K562 (cell line): Measurements from ENCODE around the gene ATMIN. TPM values are rescaled to one million over a fixed set of nuclear protein-coding genes. Genes with fewer than 3 reads are reported as not detected.

Experiments used
- ATAC-seq: fragments of 200-7000 bp; cut with Tn5 transposase; 3 replicates; pipeline ENCODE4 v1.9.1; 2020; ENCODE audit warnings: moderate library complexity
- BruUV-seq: library from RNA; stranded (reverse); fragments of 400-500 nt; replicated peaks from 2 replicates; lab custom pipeline; 2021; lab: Mats Ljungman, UMichigan
- CTCF ChIA-PET: fragments of 300-600 bp; formaldehyde crosslinking; extraction: SDS; loops from one replicate; lab custom pipeline; 2021; ENCODE audit warnings: low intra/inter-chr PET ratio; lab: Yijun Ruan, JAX
- POLR2A ChIA-PET: fragments of 300-600, 350-650 bp; sonication (Branson Sonifier 250); formaldehyde crosslinking; extraction: SDS; loops from one replicate; lab custom pipeline; 2021; ENCODE audit warnings: antibody characterized with exemption, inconsistent platforms; lab: Yijun Ruan, JAX
- DNase-seq, 4 experiments: peaks; one replicate each; pipeline versions ENCODE4 v3.0.0 to v3.0.0-alpha.2; 2011 to 2018; ENCODE audit warnings: low spot score in 3 of 4, mixed read lengths in 3 of 4; ENCODE audit errors: extremely low read depth in 1 of 4
- FAIRE-seq: peaks from 2 replicates; lab custom pipeline; 2011; peaks lifted over from hg19 to GRCh38; lab: Jason Lieb, UNC
- H2AFZ ChIP-seq: 2 replicates; pipeline ENCODE4 v1.6.0; 2011; ENCODE audit warnings: low read depth, low read length, control low read depth, inconsistent platforms
- H3K27ac ChIP-seq: fragments of 200-600 bp; 3 replicates; pipeline ENCODE4 v1.8.0; 2011; ENCODE audit warnings: low read depth, mild to moderate bottlenecking, control low read depth, inconsistent platforms, low read length, moderate library complexity, mixed read lengths; ENCODE audit errors: extremely low read depth
- H3K27me3 ChIP-seq, 2 experiments: fragments of 300-600 bp in 1 of 2; 2 replicates in 1 of 2; 3 replicates in 1 of 2; pipeline versions ENCODE4 v1.6.0 to v1.8.0; 2011; ENCODE audit warnings: inconsistent platforms in 2 of 2, low read length in 2 of 2, mild to moderate bottlenecking in 1 of 2, mixed read lengths in 1 of 2, moderate library complexity in 1 of 2; ENCODE audit not compliant: control insufficient read depth in 2 of 2, insufficient read depth in 2 of 2
- H3K36me3 ChIP-seq: fragments of 300-600 bp; 3 replicates; pipeline ENCODE4 v1.8.0; 2011; ENCODE audit warnings: mild to moderate bottlenecking, low read length, inconsistent platforms; ENCODE audit not compliant: control insufficient read depth, insufficient read depth
- H3K4me1 ChIP-seq, 2 experiments: fragments of 200-600 bp in 1 of 2; replicated peaks in 1 of 2; 2 replicates in 1 of 2; 3 replicates in 1 of 2; pipeline versions ENCODE4 v1.5.1 to v1.8.0; 2011; ENCODE audit warnings: inconsistent platforms in 2 of 2, low read length in 2 of 2, mild to moderate bottlenecking in 1 of 2, mixed read lengths in 1 of 2, moderate library complexity in 1 of 2; ENCODE audit not compliant: control insufficient read depth in 2 of 2, insufficient read depth in 2 of 2
- H3K4me2 ChIP-seq: 2 replicates; pipeline ENCODE4 v1.6.1; 2011; ENCODE audit warnings: low read length, control low read depth, inconsistent platforms, mixed read lengths; ENCODE audit not compliant: insufficient read depth
- H3K4me3 ChIP-seq: fragments of 200-600 bp; sonication (generic), shearing (Covaris generic); 2 replicates; pipeline ENCODE4 v1.5.1; 2016; ENCODE audit warnings: control low read depth, inconsistent platforms
- H3K79me2 ChIP-seq: fragments of 200-600 bp; 3 replicates; pipeline ENCODE4 v1.8.0; 2011; ENCODE audit warnings: low read length, inconsistent platforms; ENCODE audit not compliant: control insufficient read depth, insufficient read depth
- H3K9ac ChIP-seq, 2 experiments: 2 replicates each; pipeline versions ENCODE4 v1.6.0 to v1.6.1; 2011; ENCODE audit warnings: low read depth in 2 of 2, low read length in 2 of 2, control low read depth in 1 of 2, inconsistent platforms in 1 of 2, mild to moderate bottlenecking in 1 of 2, mixed read lengths in 1 of 2; ENCODE audit not compliant: insufficient read depth in 1 of 2
- H3K9me1 ChIP-seq: one replicate; pipeline ENCODE4 v1.6.0; 2011; ENCODE audit warnings: inconsistent platforms, mild to moderate bottlenecking, low read length, moderate library complexity; ENCODE audit not compliant: control insufficient read depth, insufficient read depth
- H3K9me3 ChIP-seq: replicated peaks from 2 replicates; pipeline ENCODE4 v1.5.1; 2011; ENCODE audit warnings: low read depth, low read length, inconsistent platforms; ENCODE audit not compliant: control insufficient read depth, insufficient read depth
- H4K20me1 ChIP-seq: replicated peaks from 2 replicates; pipeline ENCODE4 v1.6.1; 2011; ENCODE audit warnings: low read length, inconsistent platforms, mixed read lengths; ENCODE audit not compliant: control insufficient read depth, insufficient read depth
- CBFA2T2 ChIP-seq: fragments of 450-650 bp; conservative IDR thresholded peaks from 2 replicates; pipeline ENCODE4 v1.6.1; 2017; ENCODE audit warnings: mild to moderate bottlenecking
- EGR1 ChIP-seq: fragments of 450-650 bp; conservative IDR thresholded peaks from 2 replicates; pipeline ENCODE4 v1.6.1; 2017; ENCODE audit warnings: mild to moderate bottlenecking
- GABPB2 ChIP-seq: fragments of 250-450 bp; sonication (Bioruptor Pico); conservative IDR thresholded peaks from 2 replicates; pipeline ENCODE4 v1.5.1; 2021; ENCODE audit warnings: mild to moderate bottlenecking
- LCOR ChIP-seq: sonication (generic); formaldehyde crosslinking; IDR thresholded peaks from 2 replicates; pipeline ENCODE4 v1.8.0; 2022; ENCODE audit warnings: mild to moderate bottlenecking, missing genetic modification reagents
- PHB2 ChIP-seq: fragments of 450-650 bp; IDR thresholded peaks from 2 replicates; pipeline ENCODE4 v1.6.1; 2017; ENCODE audit warnings: low read depth
- PYGO2 ChIP-seq: fragments of 450-650 bp; IDR thresholded peaks from 2 replicates; pipeline ENCODE4 v1.6.1; 2016; ENCODE audit warnings: mild to moderate bottlenecking, missing genetic modification characterization, moderate library complexity, missing compliant biosample characterization
- RBM22 ChIP-seq: fragments of 200-400 bp; formaldehyde crosslinking; IDR thresholded peaks from 2 replicates; pipeline ENCODE4 v1.6.1; 2018; ENCODE audit warnings: low read length, low read depth; ENCODE audit not compliant: poor library complexity, severe bottlenecking
- SMAD1 ChIP-seq: fragments of 150-350 bp; IDR thresholded peaks from 2 replicates; pipeline ENCODE4 v1.6.1; 2014; ENCODE audit warnings: low read length, low read depth; ENCODE audit not compliant: partially characterized antibody
- SREBF1 ChIP-seq: fragments of 150-350 bp; IDR thresholded peaks from 2 replicates; pipeline ENCODE4 v1.6.1; 2014; ENCODE audit warnings: antibody characterized with exemption, low read depth, low read length, borderline replicate concordance
- SRSF1 ChIP-seq: fragments of 200-400 bp; formaldehyde crosslinking; IDR thresholded peaks from 2 replicates; pipeline ENCODE4 v1.6.1; 2017; ENCODE audit warnings: mild to moderate bottlenecking, low read depth, low read length, moderate library complexity
- TCFL5 ChIP-seq: fragments of 250-450 bp; sonication (Bioruptor Pico); conservative IDR thresholded peaks from 2 replicates; pipeline ENCODE4 v1.6.1; 2021; ENCODE audit warnings: mild to moderate bottlenecking, moderate library complexity, matching md5 sums
- ZNF551 ChIP-seq: fragments of 250-450 bp; sonication (Bioruptor Pico); IDR thresholded peaks from 2 replicates; pipeline ENCODE4 v1.5.0; 2021; ENCODE audit warnings: mild to moderate bottlenecking, moderate library complexity
- ZNF780A ChIP-seq: fragments of 250-450 bp; sonication (Bioruptor Pico); IDR thresholded peaks from 2 replicates; pipeline ENCODE4 v1.5.0; 2021; ENCODE audit warnings: mild to moderate bottlenecking
- WGBS: fragments of 100-300 bp; shearing (Covaris generic); methylation state at CpG from one replicate; pipeline ENCODE4 v1.1.6; 2016; ENCODE audit warnings: low coverage, mixed read lengths; ENCODE audit not compliant: insufficient coverage; ENCODE audit errors: missing lambda C conversion rate; 5-methylcytosine and 5-hydroxymethylcytosine counted together
- in situ Hi-C: fragments of 300-500 bp; cut with MboI; formaldehyde crosslinking; loops from 4 replicates; pipeline ENCODE4 v1.15.0; 2018; ENCODE audit warnings: inconsistent platforms, mixed read lengths
- intact Hi-C: fragments of 100-400 bp; cut with micrococcal nuclease; formaldehyde crosslinking; loops from 2 replicates; pipeline ENCODE4 v1.14.2; 2022
- polyA plus RNA-seq, 8 experiments: library from polyadenylated mRNA; depleted of rRNA in 4 of 8; stranded (reverse) in 5 of 8; unstranded in 3 of 8; fragments of >200 nt; fragmentation: Nextera tagmentation in 2 of 8; fragmentation: Illumina TruSeq in 1 of 8; extraction: Ambion mirVana in 2 of 8; extraction: Trizol in 1 of 8; gene quantifications; 2 replicates each; pipeline versions ENCODE4 v1.2.1 to v1.2.3, GENCODE V29; 2011 to 2014; ENCODE audit warnings: inconsistent platforms in 1 of 8, missing spikeins in 1 of 8
- total RNA-seq, 7 experiments: library from RNA; depleted of rRNA in 6 of 7; stranded (reverse); fragments of >200 nt in 6 of 7; fragmentation: Illumina TruSeq in 2 of 7; extraction: Trizol in 2 of 7; gene quantifications; 2 replicates each; pipeline versions ENCODE4 v1.2.1 to v1.2.3, GENCODE V29; 2011 to 2021; ENCODE audit warnings: low replicate concordance in 1 of 7
- TF ChIP-seq, protein P1 (sequence below): sonication (generic); formaldehyde crosslinking; IDR thresholded peaks from 2 replicates; pipeline ENCODE4 v1.8.0; 2022; ENCODE audit warnings: mild to moderate bottlenecking, missing genetic modification reagents
- TF ChIP-seq, protein P2 (sequence below), 2 experiments: fragments of 450-650 bp in 1 of 2; sonication (generic) in 1 of 2; formaldehyde crosslinking; conservative IDR thresholded peaks; 2 replicates each; pipeline versions ENCODE4 v1.4.0 to v1.8.1; 2020 to 2022; ENCODE audit warnings: mild to moderate bottlenecking in 1 of 2, missing genetic modification reagents in 1 of 2
- TF ChIP-seq, protein P3 (sequence below): sonication (generic); formaldehyde crosslinking; IDR thresholded peaks from 2 replicates; pipeline ENCODE4 v1.8.0; 2022; ENCODE audit warnings: missing genetic modification reagents, mild to moderate bottlenecking, moderate library complexity, borderline replicate concordance
- TF ChIP-seq, protein P4 (sequence below): fragments of 250-450 bp; sonication (Bioruptor Pico); IDR thresholded peaks from 2 replicates; pipeline ENCODE4 v1.5.0; 2021; ENCODE audit warnings: mild to moderate bottlenecking, moderate library complexity

Gene ATMIN
- total and polyA plus RNA-seq, 9 of the 15 experiments (the other 6 are each of a cell fraction or from before 2014, with no cell fraction given) = 6.7 to 40.9 (median 23.4) TPM

DNA sequence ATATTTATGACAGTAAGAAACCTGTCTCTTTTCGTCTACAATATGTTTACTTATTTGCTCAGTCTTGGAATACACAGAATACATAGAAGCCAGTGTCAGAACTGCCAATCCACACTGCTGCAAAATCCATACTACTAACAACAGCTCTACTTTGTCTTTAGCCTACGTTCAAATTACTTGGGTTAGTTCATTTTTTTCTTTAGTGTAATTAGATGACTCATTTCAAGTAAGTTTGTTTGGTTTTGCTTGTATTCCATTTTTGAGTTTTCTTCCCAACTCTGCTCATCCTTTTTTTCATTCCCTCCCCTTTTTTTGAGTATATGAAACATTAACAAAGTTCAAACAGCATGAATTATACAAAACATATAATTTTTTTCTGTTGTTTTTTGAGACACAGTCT, 45.8 kb upstream of the ATMIN start:
- TF ChIP-seq, protein P1, sequence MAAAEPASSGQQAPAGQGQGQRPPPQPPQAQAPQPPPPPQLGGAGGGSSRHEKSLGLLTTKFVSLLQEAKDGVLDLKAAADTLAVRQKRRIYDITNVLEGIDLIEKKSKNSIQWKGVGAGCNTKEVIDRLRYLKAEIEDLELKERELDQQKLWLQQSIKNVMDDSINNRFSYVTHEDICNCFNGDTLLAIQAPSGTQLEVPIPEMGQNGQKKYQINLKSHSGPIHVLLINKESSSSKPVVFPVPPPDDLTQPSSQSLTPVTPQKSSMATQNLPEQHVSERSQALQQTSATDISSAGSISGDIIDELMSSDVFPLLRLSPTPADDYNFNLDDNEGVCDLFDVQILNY = no peak
- TF ChIP-seq SREBF1 (no peak), TCFL5 (no peak), GABPB2 (CRISPR knock-in tag) (no peak), SMAD1 (no peak), EGR1 (no peak), PHB2 (no peak), ZNF780A (CRISPR knock-in tag) (no peak), RBM22 (no peak), SRSF1 (no peak), ZNF551 (no peak), LCOR (no peak), PYGO2 (tag) (no peak), CBFA2T2 (no peak)
- TF ChIP-seq, protein P2, sequence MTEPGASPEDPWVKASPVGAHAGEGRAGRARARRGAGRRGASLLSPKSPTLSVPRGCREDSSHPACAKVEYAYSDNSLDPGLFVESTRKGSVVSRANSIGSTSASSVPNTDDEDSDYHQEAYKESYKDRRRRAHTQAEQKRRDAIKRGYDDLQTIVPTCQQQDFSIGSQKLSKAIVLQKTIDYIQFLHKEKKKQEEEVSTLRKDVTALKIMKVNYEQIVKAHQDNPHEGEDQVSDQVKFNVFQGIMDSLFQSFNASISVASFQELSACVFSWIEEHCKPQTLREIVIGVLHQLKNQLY (CRISPR knock-in tag; conservative IDR thresholded peaks at IDR 0.05) = no peak
- TF ChIP-seq, protein P3, sequence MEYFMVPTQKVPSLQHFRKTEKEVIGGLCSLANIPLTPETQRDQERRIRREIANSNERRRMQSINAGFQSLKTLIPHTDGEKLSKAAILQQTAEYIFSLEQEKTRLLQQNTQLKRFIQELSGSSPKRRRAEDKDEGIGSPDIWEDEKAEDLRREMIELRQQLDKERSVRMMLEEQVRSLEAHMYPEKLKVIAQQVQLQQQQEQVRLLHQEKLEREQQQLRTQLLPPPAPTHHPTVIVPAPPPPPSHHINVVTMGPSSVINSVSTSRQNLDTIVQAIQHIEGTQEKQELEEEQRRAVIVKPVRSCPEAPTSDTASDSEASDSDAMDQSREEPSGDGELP (CRISPR knock-in tag) = no peak
- TF ChIP-seq, protein P4, sequence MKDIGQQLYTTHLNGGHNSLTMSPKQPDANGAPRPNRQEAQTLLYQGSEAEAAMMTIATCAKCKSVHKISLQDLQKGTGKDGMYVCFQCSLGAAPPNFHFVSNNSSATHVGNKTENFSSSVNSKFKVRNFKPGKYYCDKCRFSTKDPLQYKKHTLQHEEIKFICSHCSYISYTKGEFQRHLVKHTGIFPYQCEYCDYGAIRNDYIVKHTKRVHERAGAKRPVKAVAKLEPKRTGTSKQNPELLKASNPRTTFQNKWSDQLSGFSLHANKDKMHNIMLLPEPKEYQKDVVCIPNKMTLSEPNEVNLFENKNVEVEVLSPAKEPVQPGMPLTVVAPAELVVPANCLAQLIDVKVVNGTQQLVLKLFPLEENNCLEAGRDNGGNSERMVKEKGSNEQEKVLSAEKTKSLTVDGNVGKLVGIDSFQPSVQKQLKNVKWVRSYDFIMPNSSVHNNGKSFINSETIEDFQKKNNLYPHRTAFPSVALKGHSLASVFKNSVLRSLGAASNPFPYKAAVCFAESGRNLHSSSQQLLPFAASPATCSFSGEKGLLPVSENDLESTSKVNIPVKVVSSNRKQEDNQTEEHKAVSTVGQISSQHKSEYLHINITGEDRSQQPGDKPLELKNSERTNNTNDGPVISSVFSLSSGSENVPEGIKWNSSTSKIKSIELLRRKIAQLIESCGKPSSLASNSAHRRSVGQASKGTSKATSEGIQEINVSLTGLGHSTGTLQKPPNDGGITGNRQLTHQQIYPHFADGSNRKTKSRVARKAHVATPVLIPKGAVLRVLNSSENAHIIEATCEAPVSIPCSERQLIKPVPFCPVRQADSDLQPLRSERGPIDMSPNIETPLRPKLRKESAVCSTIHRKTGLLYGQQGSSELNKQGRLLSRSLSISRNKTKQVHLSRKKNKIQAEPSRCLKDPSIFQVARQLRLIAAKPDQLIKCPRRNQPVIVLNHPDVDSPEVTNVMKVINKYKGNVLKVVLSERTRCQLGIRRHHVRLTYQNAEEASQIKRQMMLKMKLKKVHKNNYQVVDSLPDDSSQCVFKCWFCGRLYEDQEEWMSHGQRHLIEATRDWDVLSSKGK (CRISPR knock-in tag) = no peak
- BruUV-seq = no TSS peak
- H3K4me3 ChIP-seq = no peak overlapping the region
- H3K9me3 ChIP-seq = no peaks in the 10 kb centered on the region
- peaks cover 0 to 13% of the 10 kb centered on the region in 2 experiments; a peak in 2 of 5 replicates for H3K4me1 ChIP-seq
- WGBS = 43% methylated on average over 2 of the region's 2 CpGs
- no peak overlapping the region for H3K27ac ChIP-seq
- peaks cover 27% of the 10 kb centered on the region for H3K36me3 ChIP-seq
- no peak overlapping the region for H3K9ac ChIP-seq
- H4K20me1 ChIP-seq = peaks cover 20% of the 10 kb centered on the region
- POLR2A ChIA-PET = interaction anchor here (1.4 to 2.0 kb wide), 2 partner anchors 10 to 12 kb away, joined by 5 read pairs; no protein-coding TSS in a partner anchor
- H3K27me3 ChIP-seq = no peaks in the 10 kb centered on the region
- DNase-seq (no peak), ATAC-seq (no peak), FAIRE-seq (no peak)
- CTCF ChIA-PET = no interaction called here
- intact Hi-C loops (no loop called here), in situ Hi-C loops (no loop called here)
- peaks cover 81% of the 10 kb centered on the region for H3K79me2 ChIP-seq
- H3K4me2 ChIP-seq = no peak overlapping the region
- no peaks in the 10 kb centered on the region for H3K9me1 ChIP-seq
- no peak overlapping the region for H2AFZ ChIP-seq
